DND-41 (cell line): ENCODE results near the gene F8.

Source experiments
- ATAC-seq: fragments of 200-7000 bp; cut with Tn5 transposase; 3 replicates; pipeline ENCODE4 v1.9.1; 2021; ENCODE audit warnings: low read depth; ENCODE audit not compliant: insufficient read depth
- DNase-seq: peaks from one replicate; pipeline ENCODE4 v3.0.0-alpha.2; 2020
- H2AFZ ChIP-seq: 2 replicates; pipeline ENCODE4 v1.6.0; 2012; ENCODE audit warnings: low read depth, low read length
- H3K27ac ChIP-seq: 2 replicates; pipeline ENCODE4 v1.5.1; 2012; ENCODE audit warnings: low read length, inconsistent platforms
- H3K27me3 ChIP-seq: fragments of 200-600 bp; sonication (generic); 2 replicates; pipeline ENCODE4 v1.6.0; 2012; ENCODE audit warnings: low read length, mild to moderate bottlenecking, inconsistent platforms; ENCODE audit not compliant: insufficient read depth, poor library complexity
- H3K36me3 ChIP-seq: 2 replicates; pipeline ENCODE4 v1.5.1; 2012; ENCODE audit warnings: low read length, inconsistent platforms; ENCODE audit not compliant: insufficient read depth
- H3K4me1 ChIP-seq: 2 replicates; pipeline ENCODE4 v1.5.1; 2012; ENCODE audit warnings: mild to moderate bottlenecking, low read length; ENCODE audit not compliant: insufficient read depth
- H3K4me2 ChIP-seq: 2 replicates; pipeline ENCODE4 v1.6.0; 2012; ENCODE audit warnings: mild to moderate bottlenecking, moderate library complexity, low read length, inconsistent platforms; ENCODE audit not compliant: insufficient read depth
- H3K4me3 ChIP-seq, 2 experiments: fragments of 200-600 bp in 1 of 2; shearing (Covaris generic) in 1 of 2; 2 replicates each; pipeline ENCODE4 v1.5.1; 2012 to 2016; ENCODE audit warnings: inconsistent platforms in 2 of 2, low read length in 2 of 2, mild to moderate bottlenecking in 2 of 2, low read depth in 1 of 2, moderate library complexity in 1 of 2
- H3K79me2 ChIP-seq: 2 replicates; pipeline ENCODE4 v1.6.0; 2012; ENCODE audit warnings: low read length, inconsistent platforms; ENCODE audit not compliant: insufficient read depth
- H3K9ac ChIP-seq: 2 replicates; pipeline ENCODE4 v1.6.0; 2012; ENCODE audit warnings: low read depth, mild to moderate bottlenecking, inconsistent platforms, low read length, moderate library complexity
- H3K9me3 ChIP-seq: 2 replicates; pipeline ENCODE4 v1.5.1; 2012; ENCODE audit warnings: low read length, moderate library complexity, mild to moderate bottlenecking, inconsistent platforms; ENCODE audit not compliant: insufficient read depth, severe bottlenecking
- H4K20me1 ChIP-seq: 2 replicates; pipeline ENCODE4 v1.6.0; 2012; ENCODE audit warnings: low read length; ENCODE audit not compliant: insufficient read depth
- EZH2 ChIP-seq: IDR thresholded peaks from 3 replicates; pipeline ENCODE4 v1.6.1; 2012; ENCODE audit warnings: borderline replicate concordance, low read depth, mild to moderate bottlenecking, moderate library complexity, low read length, inconsistent platforms; ENCODE audit not compliant: severe bottlenecking
- TF ChIP-seq, protein P1 (sequence below): IDR thresholded peaks from 2 replicates; pipeline ENCODE4 v1.5.1; 2012; ENCODE audit warnings: borderline replicate concordance, low read length, moderate library complexity, mild to moderate bottlenecking; ENCODE audit not compliant: poor library complexity, severe bottlenecking; ENCODE audit errors: extremely low read depth

F8 gene

DNA sequence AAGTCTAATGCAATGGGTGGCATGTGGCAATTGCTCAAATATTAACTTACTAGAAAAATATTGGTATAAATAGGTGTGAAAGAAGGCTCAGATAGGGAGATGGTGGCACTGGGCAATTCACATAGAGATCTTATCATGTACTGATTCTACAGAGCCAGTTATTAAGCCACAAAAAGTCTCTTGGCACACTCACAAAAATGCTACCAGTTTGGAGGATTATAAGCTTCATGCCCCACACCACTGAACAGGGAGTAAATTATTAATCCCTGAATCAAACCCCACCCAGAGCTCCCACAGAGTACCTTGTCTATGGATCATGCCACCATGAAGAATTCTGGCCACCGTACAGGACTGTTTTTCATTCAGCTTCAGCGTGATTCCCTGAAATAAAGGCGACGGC is 231.1 kb downstream of the F8 start:
- no peak for TF ChIP-seq EZH2
- TF ChIP-seq, protein P1, sequence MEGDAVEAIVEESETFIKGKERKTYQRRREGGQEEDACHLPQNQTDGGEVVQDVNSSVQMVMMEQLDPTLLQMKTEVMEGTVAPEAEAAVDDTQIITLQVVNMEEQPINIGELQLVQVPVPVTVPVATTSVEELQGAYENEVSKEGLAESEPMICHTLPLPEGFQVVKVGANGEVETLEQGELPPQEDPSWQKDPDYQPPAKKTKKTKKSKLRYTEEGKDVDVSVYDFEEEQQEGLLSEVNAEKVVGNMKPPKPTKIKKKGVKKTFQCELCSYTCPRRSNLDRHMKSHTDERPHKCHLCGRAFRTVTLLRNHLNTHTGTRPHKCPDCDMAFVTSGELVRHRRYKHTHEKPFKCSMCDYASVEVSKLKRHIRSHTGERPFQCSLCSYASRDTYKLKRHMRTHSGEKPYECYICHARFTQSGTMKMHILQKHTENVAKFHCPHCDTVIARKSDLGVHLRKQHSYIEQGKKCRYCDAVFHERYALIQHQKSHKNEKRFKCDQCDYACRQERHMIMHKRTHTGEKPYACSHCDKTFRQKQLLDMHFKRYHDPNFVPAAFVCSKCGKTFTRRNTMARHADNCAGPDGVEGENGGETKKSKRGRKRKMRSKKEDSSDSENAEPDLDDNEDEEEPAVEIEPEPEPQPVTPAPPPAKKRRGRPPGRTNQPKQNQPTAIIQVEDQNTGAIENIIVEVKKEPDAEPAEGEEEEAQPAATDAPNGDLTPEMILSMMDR = no peak
- Histone ChIP-seq H2AFZ (no peak overlapping the region), H3K27ac (no peak overlapping the region), H3K4me2 (no peak overlapping the region), H4K20me1 (peaks cover 3% of the 10 kb centered on the region; the same call in 1 of the 2 replicates), H3K4me1 (no peaks in the 10 kb centered on the region), H3K4me3 (no peak overlapping the region), H3K9me3 (no peaks in the 10 kb centered on the region), H3K27me3 (no peaks in the 10 kb centered on the region), H3K9ac (no peak overlapping the region), H3K36me3 (peaks cover 5% of the 10 kb centered on the region; the same call in 1 of the 2 replicates), H3K79me2 (peaks cover 24% of the 10 kb centered on the region)
- ATAC-seq (no peak), DNase-seq (no peak)
